Suprapubic skin (tissue), 4 donors: Measurements from ENCODE around the gene NRP2. TPM values are rescaled to one million over a fixed set of nuclear protein-coding genes. Genes with fewer than 3 reads are reported as not detected.

ENCODE experiments used
- DNase-seq, 2 donors: peaks; one replicate each; pipeline ENCODE4 v3.0.0-alpha.2; 2019; ENCODE audit warnings: low spot score in 2 of 2
- H3K27ac ChIP-seq: fragments of 200-600 bp; sonication (generic); one replicate; pipeline ENCODE4 v1.5.1; 2019
- H3K27me3 ChIP-seq: fragments of 200-600 bp; sonication (generic); one replicate; pipeline ENCODE4 v1.5.1; 2019
- H3K36me3 ChIP-seq: fragments of 200-600 bp; sonication (generic); one replicate; pipeline ENCODE4 v1.5.1; 2019
- H3K4me1 ChIP-seq: fragments of 200-600 bp; sonication (generic); one replicate; pipeline ENCODE4 v1.5.1; 2019
- H3K4me3 ChIP-seq: fragments of 200-600 bp; sonication (generic); one replicate; pipeline ENCODE4 v1.5.1; 2019; ENCODE audit warnings: mild to moderate bottlenecking
- H3K9me3 ChIP-seq: fragments of 200-600 bp; sonication (generic); one replicate; pipeline ENCODE4 v1.5.1; 2019
- CTCF ChIP-seq, 2 donors: fragments of 200-600 bp in 1 of 2; fragments of 450-650 bp in 1 of 2; sonication (generic) in 1 of 2; IDR thresholded peaks; one replicate each; pipeline ENCODE4 v1.5.1; 2016 to 2019; ENCODE audit warnings: antibody characterized with exemption in 2 of 2, mild to moderate bottlenecking in 1 of 2, moderate library complexity in 1 of 2
- EP300 ChIP-seq: sonication (generic); formaldehyde crosslinking; IDR thresholded peaks from one replicate; pipeline ENCODE4 v1.6.1; 2017; ENCODE audit warnings: antibody characterized with exemption
- POLR2A ChIP-seq, 2 donors: fragments of 450-650 bp; IDR thresholded peaks; one replicate each; pipeline ENCODE4 v1.6.1; 2017; ENCODE audit warnings: antibody characterized with exemption in 2 of 2, mild to moderate bottlenecking in 2 of 2, moderate library complexity in 2 of 2
- POLR2AphosphoS5 ChIP-seq, 3 donors: sonication (generic); formaldehyde crosslinking; IDR thresholded peaks; one replicate each; pipeline ENCODE4 v1.6.1; 2017; ENCODE audit warnings: antibody characterized with exemption in 3 of 3
- WGBS: methylation state at CpG from one replicate; pipeline ENCODE4 v1.1.5; 2018; 5-methylcytosine and 5-hydroxymethylcytosine counted together
- total RNA-seq, 4 donors: library from RNA; depleted of rRNA; stranded (reverse); fragments of >200 nt; gene quantifications; one replicate each; pipeline ENCODE4 v1.1.0, GENCODE V29; 2016

The NRP2 gene
- total RNA-seq, 4 donors from 2014 or later = 3.4 to 8.9 (median 6.6) TPM

- H3K4me1 ChIP-seq = peaks cover 46% of the 10 kb centered on the region
- no peak for DNase-seq
These were observed 22.4 kb upstream of the NRP2 start for GRCh38 chr2:205659922-205660321.

GRCh38 chr2:205660521-205661124 lies 21.7 kb upstream of the NRP2 start:
- no peak for DNase-seq
- 27% methylated on average over 8 of the region's 8 CpGs for WGBS
- H3K36me3 ChIP-seq = no peaks in the 10 kb centered on the region
- peaks cover 46% of the 10 kb centered on the region for H3K4me1 ChIP-seq
- TF ChIP-seq CTCF (IDR thresholded peaks at IDR 0.05) = no peak
- peak in 2 of 3 donors; percentile 24 to 56 for TF ChIP-seq POLR2AphosphoS5 (IDR thresholded peaks at IDR 0.05)
- no peaks in the 10 kb centered on the region for H3K27me3 ChIP-seq
- no peaks in the 10 kb centered on the region for H3K9me3 ChIP-seq
- H3K4me3 ChIP-seq = no peak overlapping the region
- H3K27ac ChIP-seq = peak overlapping the region; percentile 59

More at GRCh38 chr2:205659922-205660321, 22.4 kb upstream of the NRP2 start:
- Histone ChIP-seq H3K4me3 (no peak overlapping the region), H3K27ac (no peak overlapping the region), H3K27me3 (no peaks in the 10 kb centered on the region), H3K9me3 (no peaks in the 10 kb centered on the region), H3K36me3 (no peaks in the 10 kb centered on the region)
- TF ChIP-seq CTCF (IDR thresholded peaks at IDR 0.05) (no peak), EP300 (no peak), POLR2A (IDR thresholded peaks at IDR 0.05) (no peak), POLR2AphosphoS5 (IDR thresholded peaks at IDR 0.05) (no peak)
- WGBS = 81% methylated on average over 7 of the region's 8 CpGs

GRCh38 chr2:205661281-205661680 lies 21.0 kb upstream of the NRP2 start:
- H3K36me3 ChIP-seq = no peaks in the 10 kb centered on the region
- H3K27ac ChIP-seq = no peak overlapping the region
- no peak for TF ChIP-seq EP300
- TF ChIP-seq CTCF (IDR thresholded peaks at IDR 0.05) = no peak
- TF ChIP-seq POLR2A (IDR thresholded peaks at IDR 0.05) = no peak
- TF ChIP-seq POLR2AphosphoS5 (IDR thresholded peaks at IDR 0.05) = no peak
- H3K27me3 ChIP-seq = no peaks in the 10 kb centered on the region
- H3K9me3 ChIP-seq = no peaks in the 10 kb centered on the region
- WGBS = 90% methylated on average over 5 of the region's 5 CpGs
- DNase-seq = no peak
- H3K4me3 ChIP-seq = no peak overlapping the region
- peaks cover 39% of the 10 kb centered on the region for H3K4me1 ChIP-seq

- WGBS = 94% methylated on average over 2 of the region's 3 CpGs
- H3K4me3 ChIP-seq = no peak overlapping the region
- H3K27me3 ChIP-seq = no peaks in the 10 kb centered on the region
- peaks cover 30% of the 10 kb centered on the region for H3K4me1 ChIP-seq
- H3K36me3 ChIP-seq = no peaks in the 10 kb centered on the region
- no peaks in the 10 kb centered on the region for H3K9me3 ChIP-seq
- no peak for TF ChIP-seq POLR2A (IDR thresholded peaks at IDR 0.05)
- no peak for TF ChIP-seq EP300
- TF ChIP-seq CTCF (IDR thresholded peaks at IDR 0.05) = no peak
- no peak for TF ChIP-seq POLR2AphosphoS5 (IDR thresholded peaks at IDR 0.05)
- H3K27ac ChIP-seq = no peak overlapping the region
- DNase-seq = no peak
These were observed 19.9 kb upstream of the NRP2 start for GRCh38 chr2:205662206-205662965.

GRCh38 chr2:205665791-205666190 lies 16.5 kb upstream of the NRP2 start:
- Histone ChIP-seq H3K9me3 (no peaks in the 10 kb centered on the region), H3K27me3 (no peaks in the 10 kb centered on the region), H3K4me3 (no peak overlapping the region), H3K36me3 (no peaks in the 10 kb centered on the region), H3K27ac (no peak overlapping the region), H3K4me1 (peaks cover 9% of the 10 kb centered on the region)
- TF ChIP-seq EP300 (no peak), CTCF (IDR thresholded peaks at IDR 0.05) (no peak), POLR2AphosphoS5 (IDR thresholded peaks at IDR 0.05) (no peak), POLR2A (IDR thresholded peaks at IDR 0.05) (no peak)
- no peak for DNase-seq
- 72% methylated on average over 2 of the region's 2 CpGs for WGBS
